HG03571 (cell line): ENCODE data around the gene BCAS3.

Experiments
- ATAC-seq: cut with Tn5 transposase; IDR thresholded peaks from one replicate; pipeline ENCODE4 v1.9.1; 2021; ENCODE audit not compliant: unreplicated experiment

BCAS3 gene

GRCh38 chr17:61216066-61216465 lies 538.4 kb downstream of the BCAS3 start:
- ATAC-seq, result no peak

DNA sequence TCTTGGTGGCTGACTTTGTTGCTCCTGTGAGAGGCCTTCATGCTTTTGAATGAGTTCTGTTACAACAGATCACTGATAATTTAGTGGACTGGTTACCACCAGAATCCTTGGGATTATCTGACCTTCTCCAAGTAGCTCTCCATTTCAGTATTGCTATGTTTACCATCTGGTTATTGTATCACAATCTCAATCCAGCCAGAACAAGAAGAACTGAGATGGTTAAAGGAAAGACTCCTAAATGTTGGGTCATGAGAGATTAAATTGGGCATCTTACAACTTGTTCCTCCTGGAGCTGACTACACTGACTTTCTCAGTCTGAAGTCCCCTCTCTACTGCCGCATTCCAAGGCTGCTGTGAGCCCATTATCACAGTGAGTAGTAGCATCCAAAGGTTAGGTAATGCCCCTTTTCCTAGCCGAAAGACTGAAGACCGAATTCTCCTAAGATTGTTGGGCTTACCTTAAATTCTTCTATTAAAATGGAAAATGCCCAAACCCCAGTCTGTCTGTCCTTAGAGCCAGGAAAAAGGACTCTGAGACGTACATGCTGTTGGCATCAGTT lies 540.3 kb downstream of the BCAS3 start:
- ATAC-seq, result no peak

DNA sequence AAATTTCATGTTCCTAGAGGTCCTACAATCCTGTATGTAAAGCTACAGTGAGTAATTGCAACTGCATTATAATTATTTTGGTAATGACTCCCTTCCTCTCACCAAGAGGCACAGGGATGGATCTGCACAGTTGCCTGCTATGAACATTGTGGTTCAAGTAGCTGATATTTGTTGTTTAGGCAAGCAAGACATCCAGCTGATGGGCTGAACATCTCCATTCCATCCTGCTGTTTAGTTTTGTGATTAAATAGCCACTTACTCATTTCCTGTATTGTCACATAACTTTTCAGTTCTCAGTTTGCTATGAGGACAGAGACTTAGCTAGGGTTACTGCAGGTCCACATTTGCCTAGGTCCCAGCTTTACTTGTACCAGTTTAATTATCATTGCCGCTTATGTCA lies 540.8 kb downstream of the BCAS3 start:
- no peak for ATAC-seq

DNA sequence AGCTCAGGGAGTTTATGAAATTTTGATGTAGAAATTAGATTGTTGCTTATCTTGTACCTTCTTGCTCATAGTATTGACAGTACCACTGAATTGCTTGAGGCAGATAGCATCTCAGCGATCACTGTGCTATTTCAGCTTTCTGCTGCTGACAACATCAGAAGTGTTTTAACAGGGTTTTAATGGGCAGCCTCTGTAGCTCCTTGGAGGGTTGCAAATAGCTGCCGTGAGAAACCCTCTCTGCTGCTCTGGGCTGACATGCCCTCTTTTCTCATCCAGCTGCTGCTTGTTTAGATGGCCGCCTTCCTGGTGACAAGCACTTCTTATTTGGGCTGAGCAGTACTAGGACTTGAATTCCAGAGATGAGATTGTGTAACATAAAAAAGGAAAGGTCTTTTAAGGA lies 541.8 kb downstream of the BCAS3 start:
- ATAC-seq, result no peak

DNA sequence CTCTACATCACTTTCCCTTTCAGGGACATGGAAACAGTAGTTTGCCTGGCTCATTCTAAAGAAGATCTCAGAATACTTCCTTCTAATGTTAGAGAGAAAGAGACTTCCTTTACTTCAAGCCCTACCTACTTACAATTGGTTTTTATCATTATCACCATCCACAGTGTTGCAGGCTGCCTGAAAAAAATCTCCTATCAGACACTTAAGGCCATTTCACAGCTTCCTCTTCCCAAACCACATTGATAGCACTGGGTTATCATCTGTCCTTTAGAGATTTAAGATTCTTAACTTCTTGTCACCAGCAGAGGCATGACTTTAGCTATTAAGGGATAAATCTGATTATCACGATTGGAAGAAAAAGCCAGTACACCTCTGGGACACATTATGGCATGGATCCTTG lies 543.5 kb downstream of the BCAS3 start:
- no peak for ATAC-seq

DNA sequence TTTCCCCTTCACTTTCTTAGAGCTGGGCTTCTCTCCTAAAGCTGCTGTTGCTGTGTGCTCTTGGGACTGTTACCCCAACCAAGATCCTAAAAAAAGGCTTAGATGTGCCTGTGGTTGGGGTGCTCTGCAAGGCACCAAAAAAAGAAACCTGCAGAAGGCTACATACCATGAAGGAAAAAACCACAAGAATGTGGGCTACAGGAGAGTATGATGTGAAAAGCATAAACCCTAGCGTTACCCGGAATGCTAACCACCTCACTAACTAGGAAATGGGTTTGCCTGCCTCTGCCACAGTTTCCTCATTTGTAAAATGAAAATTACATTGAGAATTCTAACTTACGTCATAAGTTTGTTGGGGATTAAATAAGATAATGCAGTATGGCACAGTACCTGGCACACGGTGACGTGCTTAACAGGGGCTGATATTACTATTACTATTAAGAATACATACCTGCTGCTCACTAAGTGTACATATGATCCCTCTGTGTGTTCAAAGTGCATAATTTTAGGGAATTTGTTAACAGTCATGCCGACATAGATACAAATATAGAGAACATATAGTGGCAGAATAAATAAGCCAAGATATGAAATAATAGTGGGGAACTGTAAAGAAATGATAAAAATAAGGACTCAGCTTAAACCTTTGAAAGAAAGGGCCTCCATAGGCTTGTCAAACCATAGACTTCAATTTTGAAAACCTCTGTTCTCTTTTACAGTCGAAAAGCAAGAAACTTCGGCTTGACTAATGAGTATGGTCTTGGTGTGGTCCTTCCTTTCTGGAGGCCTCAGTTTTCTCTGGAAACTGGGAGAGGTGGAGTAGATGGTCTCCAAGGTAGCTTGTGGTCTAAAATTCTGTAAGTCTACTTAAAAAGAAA lies 544.2 kb downstream of the BCAS3 start:
- no peak for ATAC-seq

DNA sequence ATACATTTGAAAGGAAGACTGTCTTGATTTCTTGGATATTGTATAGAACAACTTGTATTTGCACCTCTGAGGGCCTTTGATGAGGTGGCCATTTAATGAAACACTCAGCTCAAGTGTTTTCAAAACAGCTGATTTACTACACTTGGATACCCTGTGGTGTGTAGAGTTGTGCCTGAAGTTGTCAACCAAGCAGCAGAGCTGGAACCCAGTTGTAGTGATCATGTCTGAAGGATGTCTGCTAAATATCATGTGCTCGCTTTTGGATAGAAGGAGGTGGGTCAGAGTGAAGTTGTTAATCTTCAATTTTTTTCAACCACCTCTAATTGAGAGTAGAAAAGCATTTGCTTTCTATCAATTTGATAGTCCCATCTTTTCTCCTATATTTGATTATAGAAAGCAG lies 546.1 kb downstream of the BCAS3 start:
- no peak for ATAC-seq

DNA sequence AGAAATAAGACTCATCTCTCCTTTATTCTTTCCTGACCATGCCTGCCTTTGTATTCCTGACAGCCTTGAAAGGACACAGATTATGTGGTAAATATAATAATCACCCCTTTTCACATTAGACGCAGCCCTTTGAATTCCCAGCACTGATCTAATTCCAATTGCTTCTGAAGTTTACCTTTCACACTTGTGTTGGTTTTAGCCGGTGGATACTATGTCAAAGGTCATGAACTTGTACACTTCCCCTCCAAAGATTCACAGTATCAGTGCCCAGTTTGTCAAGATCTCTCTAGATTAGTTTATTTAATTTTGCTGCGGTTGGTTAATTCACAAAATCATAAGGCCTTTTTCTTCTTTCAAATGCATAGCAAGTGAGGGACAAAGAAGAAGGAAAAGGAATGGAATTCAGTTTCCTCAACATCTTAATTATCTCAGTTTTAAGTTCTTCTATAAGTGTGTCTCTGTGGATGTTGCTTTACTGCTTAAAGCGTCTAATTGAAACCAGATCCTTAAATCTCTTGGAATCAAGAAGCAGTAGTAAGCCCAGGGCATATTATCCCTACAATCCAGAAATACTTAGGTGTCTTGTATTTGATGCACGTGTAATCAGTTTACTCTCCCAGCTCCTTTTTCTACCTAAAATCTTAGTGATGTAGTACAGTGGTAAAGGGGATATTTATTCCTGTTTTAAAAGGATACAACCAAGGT lies 547.7 kb downstream of the BCAS3 start:
- ATAC-seq, result no peak

DNA sequence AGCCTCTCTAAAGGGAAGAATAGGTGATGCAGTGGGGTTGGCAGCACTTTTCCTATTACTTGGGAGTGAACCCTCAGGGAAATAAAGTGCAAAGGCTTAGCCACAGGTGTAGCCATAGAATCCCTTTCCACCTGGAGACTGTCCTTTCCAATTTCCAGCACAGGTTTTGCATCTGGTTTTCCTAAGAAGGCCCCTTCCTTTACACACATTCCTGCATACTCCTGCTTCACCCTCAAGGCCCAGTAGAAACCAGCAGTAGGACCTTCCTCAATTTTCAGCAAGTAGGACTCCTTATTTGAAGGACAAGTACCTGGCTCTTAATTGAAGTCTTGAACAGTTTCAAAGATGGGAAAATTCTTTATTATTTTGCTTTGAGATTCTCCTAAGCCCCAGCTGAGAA lies 550.2 kb downstream of the BCAS3 start:
- no peak for ATAC-seq

- no peak for ATAC-seq
Measured at GRCh38 chr17:61230461-61230860, 552.8 kb downstream of the BCAS3 start.

DNA sequence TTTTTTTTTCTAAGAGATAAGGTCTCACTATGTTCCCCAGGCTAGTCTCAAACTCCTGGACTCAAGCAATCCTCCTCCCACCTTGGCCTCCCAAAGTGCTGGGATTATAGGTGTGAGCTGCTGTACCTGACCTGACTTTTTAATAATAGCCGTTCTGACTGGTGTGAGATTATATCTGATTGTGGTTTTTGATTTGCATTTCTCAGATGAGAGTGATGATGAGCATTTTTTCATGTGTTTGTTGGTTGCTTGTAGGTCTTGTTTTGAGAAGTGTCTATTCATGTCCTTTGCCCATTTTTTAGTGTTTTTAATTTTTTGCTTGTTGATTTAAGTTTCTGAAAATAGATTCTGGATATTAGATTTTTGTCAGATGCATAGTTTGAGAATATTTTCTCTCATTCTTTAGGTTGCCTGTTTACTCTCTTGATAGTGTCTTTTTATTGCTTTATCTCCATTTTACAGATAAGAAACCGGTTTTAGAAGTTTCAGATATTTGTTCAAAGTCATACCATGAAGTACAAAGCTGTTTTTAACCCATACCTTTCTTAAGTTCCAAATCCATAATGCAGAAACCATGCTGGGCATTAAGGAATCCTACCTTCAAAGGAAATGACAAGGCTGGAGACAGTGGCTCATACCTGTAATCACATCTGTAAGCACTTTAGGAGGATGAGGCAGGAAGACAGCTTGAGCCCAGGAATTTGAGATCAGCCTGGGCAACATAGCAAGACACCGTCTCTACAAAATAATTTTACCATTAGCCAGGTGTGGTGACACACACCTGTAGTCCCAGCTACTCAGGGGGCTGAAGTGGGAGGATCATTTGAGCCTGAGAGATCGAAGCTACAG lies 553.5 kb downstream of the BCAS3 start:
- no peak for ATAC-seq

DNA sequence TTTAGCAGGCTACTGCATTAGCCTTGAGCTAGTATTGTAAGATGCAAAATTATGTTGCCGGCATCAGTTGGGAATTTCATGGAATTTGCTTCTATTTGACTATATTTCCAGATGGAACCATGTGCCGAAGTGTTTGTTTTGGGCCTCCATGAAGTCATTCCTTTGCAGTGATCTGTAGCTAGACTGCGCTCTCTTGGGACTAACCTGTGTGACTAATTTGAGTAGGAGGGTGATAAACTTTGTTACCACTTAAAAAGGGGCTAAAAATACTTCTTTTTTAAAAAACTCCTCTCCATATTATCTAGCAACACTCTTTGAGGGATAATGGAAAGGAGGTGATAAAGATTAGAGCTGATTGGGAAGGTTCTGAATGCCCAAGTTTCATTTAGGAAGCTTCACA lies 555.2 kb downstream of the BCAS3 start:
- no peak for ATAC-seq

GRCh38 chr17:61233991-61234750 lies 556.5 kb downstream of the BCAS3 start:
- ATAC-seq, result no peak

DNA sequence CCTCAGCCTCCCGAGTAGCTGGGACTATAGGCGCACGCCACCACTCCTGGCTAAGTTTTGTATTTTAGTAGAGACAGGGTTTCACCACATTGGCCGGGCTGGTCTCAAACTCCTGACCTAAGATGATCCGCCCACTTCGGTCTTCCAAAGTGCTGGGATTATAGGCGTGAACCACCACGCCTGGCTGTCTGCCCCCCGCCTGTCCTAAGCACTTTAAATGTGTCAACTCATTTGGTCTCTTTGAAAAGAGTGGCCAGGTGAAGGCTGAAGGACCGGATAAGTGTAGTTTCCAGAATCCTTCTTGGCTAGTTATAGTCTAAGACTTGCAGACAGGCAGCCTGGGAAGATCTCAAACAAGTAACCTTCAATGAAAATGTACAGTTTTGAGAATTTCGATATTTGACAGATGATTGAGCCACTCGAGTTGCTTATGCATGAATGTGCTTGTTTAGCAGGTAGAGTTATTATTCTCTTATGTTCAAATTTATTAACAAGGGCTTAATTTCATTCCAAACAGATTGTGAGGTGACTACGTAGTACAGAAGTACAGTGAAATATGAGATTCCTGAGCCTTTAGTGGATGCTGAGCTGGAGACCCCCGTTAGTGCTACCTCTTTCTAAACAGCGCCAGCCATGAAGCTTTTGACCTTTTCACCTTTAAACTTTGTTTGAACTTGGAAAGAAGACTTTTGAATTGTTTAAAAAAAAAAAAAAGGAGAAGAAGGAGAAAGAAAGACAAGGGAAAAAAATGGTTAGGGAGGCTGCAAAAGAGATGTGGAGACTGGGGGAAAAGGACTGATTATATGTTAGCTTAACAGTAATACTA lies 557.6 kb downstream of the BCAS3 start:
- no peak for ATAC-seq

DNA sequence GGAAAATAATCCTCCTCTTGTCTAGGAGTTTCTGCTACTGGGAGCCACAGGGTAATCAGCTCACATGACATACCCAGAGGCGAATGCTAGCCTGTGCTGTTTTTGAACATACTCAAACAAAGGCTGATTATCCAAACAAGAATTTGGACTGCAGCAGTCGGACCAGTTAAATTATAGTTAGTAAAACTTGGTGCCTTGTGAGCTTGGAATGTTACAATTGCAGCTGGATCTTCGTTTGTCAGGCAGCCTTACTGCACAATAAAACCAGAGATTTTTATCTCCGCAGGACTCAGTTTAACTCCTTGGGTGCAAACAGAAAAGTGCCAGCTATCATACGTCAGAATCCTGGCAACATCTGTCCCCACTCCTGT lies 558.2 kb downstream of the BCAS3 start:
- ATAC-seq, result no peak

GRCh38 chr17:61237275-61237674 lies 559.6 kb downstream of the BCAS3 start:
- no peak for ATAC-seq

DNA sequence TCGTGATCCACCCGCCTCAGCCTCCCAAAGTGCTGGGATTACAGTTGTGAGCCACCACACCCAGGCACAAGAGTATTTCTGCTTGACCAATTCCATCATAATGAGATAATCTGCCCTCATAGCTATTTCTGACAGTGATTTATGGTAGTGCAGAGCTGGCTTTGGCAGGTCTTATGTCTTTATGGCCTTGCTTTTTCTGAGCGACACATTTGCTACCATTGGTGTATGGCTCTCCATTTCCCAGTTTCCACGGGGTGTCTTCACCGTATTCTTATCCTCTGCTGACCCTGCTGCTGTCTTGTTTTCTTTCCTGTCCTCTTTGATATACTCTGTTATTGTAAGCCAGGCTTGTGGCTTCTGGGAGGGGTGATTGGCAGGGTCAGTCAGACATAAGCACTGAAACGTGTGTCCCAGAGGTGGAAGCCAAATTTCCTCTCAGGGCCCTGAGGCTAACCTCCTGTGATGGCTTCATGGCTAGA lies 560.8 kb downstream of the BCAS3 start:
- no peak for ATAC-seq

DNA sequence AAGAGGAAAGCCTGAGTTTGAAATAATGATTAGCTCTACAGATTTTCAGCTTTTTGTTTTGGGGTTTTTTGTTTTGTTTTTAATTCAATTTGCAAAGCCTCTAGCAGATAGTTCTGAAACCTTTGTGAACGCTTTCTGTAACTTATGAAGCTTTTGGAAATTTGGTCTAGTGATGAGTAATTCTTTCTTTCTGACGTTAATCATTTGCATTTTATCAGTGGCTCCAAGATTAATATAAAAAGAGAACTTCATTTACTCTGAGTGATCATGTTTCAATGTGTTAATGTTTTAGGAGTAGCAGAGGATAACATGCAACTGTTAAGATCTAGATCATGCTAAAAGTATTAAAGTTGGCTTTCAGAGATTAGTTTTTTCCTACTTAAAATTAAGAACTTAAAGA lies 561.7 kb downstream of the BCAS3 start:
- no peak for ATAC-seq

- no peak for ATAC-seq
Measured at GRCh38 chr17:61239953-61240352, 562.3 kb downstream of the BCAS3 start.
